Measurements from ENCODE around the gene C8B.

Gene C8B

DNA sequence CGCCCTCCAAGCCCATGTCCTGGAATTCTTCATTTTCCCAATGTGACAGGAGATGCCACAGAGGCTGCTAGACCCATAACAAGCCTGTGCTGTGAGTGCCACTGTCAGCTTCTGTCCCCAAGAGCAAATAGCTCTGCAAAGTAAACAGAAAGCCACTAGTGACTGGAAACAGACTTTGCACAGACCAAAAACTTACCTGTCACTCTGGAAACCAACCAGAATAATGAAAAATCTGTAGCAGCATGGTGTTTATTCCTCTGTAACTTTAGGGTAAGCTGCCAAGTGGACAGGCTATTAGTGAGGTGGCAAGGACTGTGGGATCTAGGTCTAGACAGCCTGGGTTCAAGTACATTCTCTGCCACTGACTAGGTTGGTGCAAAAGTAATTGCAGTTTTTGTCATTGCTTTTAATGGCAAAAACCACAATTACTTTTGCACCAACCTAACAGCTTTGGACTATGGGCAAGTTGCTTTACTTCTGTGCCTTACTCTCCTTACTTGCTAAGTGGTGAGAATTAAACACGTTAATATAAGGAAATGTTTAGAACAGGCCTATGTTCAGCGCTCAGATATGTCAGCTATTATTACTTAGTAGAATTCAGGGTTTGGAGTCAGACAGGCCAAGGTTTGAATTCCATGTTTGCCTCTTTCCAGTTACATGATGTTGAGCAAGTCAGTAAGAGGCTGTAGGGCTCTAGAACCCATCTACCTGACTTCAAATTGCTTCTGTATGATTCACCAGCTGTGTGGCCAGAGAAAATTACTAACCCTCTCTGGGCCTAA is at the start of gene C8B:
Gene C8B (minus strand): TSS at position 100 of the 782 bp plus-strand sequence. CDS start 67 bp downstream, at position 33.
- H3K36me3 Mint-ChIP-seq (ENCODE audit: low read depth) = no peaks in the 10 kb centered on the region
- no peak within 1 kb of the TSS for H3K27ac Mint-ChIP-seq
- no peaks in the 10 kb centered on the region for H3K4me1 Mint-ChIP-seq (ENCODE audit: low read depth)
- no peaks in the 10 kb centered on the region for H3K9me3 Mint-ChIP-seq
- no peaks in the 10 kb centered on the region for H3K27me3 Mint-ChIP-seq (ENCODE audit: low read depth)
- no peak for DNase-seq (ENCODE audit: low spot score)
- H3K4me3 Mint-ChIP-seq = no peak within 1 kb of the TSS

GRCh38 chr1:57015071-57015470 is 49.3 kb upstream of the C8B start:
- H3K4me3 Mint-ChIP-seq = no peak overlapping the region
- no peaks in the 10 kb centered on the region for H3K36me3 Mint-ChIP-seq (ENCODE audit: low read depth)
- H3K27ac Mint-ChIP-seq = no peak overlapping the region
- H3K4me1 Mint-ChIP-seq (ENCODE audit: low read depth) = no peaks in the 10 kb centered on the region
- no peaks in the 10 kb centered on the region for H3K9me3 Mint-ChIP-seq
- DNase-seq (ENCODE audit: low spot score) = no peak
- no peaks in the 10 kb centered on the region for H3K27me3 Mint-ChIP-seq (ENCODE audit: low read depth)

- Mint-ChIP-seq H3K4me3 (no peak overlapping the region), H3K4me1 (ENCODE audit: low read depth) (no peaks in the 10 kb centered on the region), H3K9me3 (no peaks in the 10 kb centered on the region), H3K27me3 (ENCODE audit: low read depth) (no peaks in the 10 kb centered on the region), H3K36me3 (ENCODE audit: low read depth) (no peaks in the 10 kb centered on the region), H3K27ac (no peak overlapping the region)
- DNase-seq (ENCODE audit: low spot score) = no peak
Observed at GRCh38 chr1:57013522-57013921, 47.7 kb upstream of the C8B start.

- Mint-ChIP-seq H3K36me3 (ENCODE audit: low read depth) (no peaks in the 10 kb centered on the region), H3K9me3 (no peaks in the 10 kb centered on the region), H3K27me3 (ENCODE audit: low read depth) (no peaks in the 10 kb centered on the region), H3K4me1 (ENCODE audit: low read depth) (no peaks in the 10 kb centered on the region), H3K27ac (no peak overlapping the region), H3K4me3 (no peak overlapping the region)
- DNase-seq (ENCODE audit: low spot score) = no peak
Observed at GRCh38 chr1:57012315-57012714, 46.5 kb upstream of the C8B start.

GRCh38 chr1:57010511-57010910 is 44.7 kb upstream of the C8B start:
- H3K4me1 Mint-ChIP-seq (ENCODE audit: low read depth) = no peaks in the 10 kb centered on the region
- no peak overlapping the region for H3K4me3 Mint-ChIP-seq
- no peak overlapping the region for H3K27ac Mint-ChIP-seq

DNA sequence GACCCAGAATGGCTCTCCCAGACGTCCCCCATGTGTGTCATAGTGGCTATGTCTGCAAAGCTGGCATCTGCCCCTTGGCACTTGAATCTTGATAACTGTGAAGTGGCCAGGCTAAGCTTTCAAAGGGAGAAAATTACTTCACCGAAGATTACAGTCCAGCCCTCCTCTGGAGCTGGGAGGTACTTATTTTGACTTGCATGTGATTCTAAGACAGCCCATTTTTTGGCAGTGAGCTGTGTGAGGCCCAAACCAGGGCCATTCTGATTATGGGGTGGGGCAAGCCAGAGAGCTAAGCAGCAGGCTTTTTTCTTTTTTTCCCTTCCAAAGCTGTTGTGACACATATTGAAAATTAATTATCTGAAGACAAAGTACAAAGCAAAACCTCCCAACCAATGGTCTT is 42.1 kb upstream of the C8B start:
- no peaks in the 10 kb centered on the region for H3K9me3 Mint-ChIP-seq

More at GRCh38 chr1:57010511-57010910, 44.7 kb upstream of the C8B start:
- Mint-ChIP-seq H3K9me3 (no peaks in the 10 kb centered on the region), H3K36me3 (ENCODE audit: low read depth) (no peaks in the 10 kb centered on the region), H3K27me3 (ENCODE audit: low read depth) (no peaks in the 10 kb centered on the region)
- no peak for DNase-seq (ENCODE audit: low spot score)

GRCh38 chr1:57007472-57007871 is 41.7 kb upstream of the C8B start:
- Mint-ChIP-seq H3K4me3 (no peak overlapping the region), H3K27me3 (ENCODE audit: low read depth) (no peaks in the 10 kb centered on the region), H3K9me3 (no peaks in the 10 kb centered on the region), H3K27ac (no peak overlapping the region), H3K4me1 (ENCODE audit: low read depth) (no peaks in the 10 kb centered on the region), H3K36me3 (ENCODE audit: low read depth) (no peaks in the 10 kb centered on the region)
- DNase-seq (ENCODE audit: low spot score) = no peak

More for the DNA sequence above, 42.1 kb upstream of the C8B start:
- Mint-ChIP-seq H3K4me1 (ENCODE audit: low read depth) (no peaks in the 10 kb centered on the region), H3K27ac (no peak overlapping the region), H3K4me3 (no peak overlapping the region), H3K27me3 (ENCODE audit: low read depth) (no peaks in the 10 kb centered on the region), H3K36me3 (ENCODE audit: low read depth) (no peaks in the 10 kb centered on the region)
- no peak for DNase-seq (ENCODE audit: low spot score)

DNA sequence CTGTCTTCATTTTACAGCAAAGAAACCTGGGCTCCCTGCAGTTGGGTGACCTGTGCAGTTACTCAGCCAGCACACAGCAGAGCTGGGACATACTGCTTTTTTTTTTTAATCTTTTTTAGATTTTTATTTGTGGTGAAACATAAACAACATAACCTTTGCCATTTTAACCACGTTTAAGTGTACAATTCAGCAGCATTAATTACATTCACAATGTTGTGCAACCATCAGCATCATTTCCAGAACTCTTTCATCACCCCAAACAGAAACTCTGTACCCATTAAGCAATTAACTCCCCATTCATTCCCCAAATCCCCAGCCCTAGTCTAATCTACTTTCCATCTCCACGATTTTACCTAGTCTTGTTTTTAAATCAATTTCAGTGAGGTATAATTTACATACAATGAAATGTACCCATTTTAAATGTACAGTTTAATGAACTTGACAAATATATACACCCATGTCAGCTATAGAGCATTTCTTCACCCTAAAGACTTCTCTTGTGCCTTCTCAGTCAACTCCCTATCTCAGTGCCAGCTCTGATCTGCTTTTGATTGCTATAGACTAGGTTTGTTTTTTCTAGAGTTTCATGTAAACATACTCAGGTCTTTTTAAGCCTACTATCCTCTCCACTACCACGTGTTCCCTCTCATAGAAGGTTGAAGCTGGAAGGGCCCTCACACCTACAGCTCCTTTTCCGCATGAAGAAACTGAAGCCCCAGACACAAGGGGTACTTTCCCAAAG is 37.8 kb upstream of the C8B start:
- H3K36me3 Mint-ChIP-seq (ENCODE audit: low read depth) = no peaks in the 10 kb centered on the region
- no peaks in the 10 kb centered on the region for H3K4me1 Mint-ChIP-seq (ENCODE audit: low read depth)
- no peak for DNase-seq (ENCODE audit: low spot score)
- H3K9me3 Mint-ChIP-seq = no peaks in the 10 kb centered on the region
- no peak overlapping the region for H3K27ac Mint-ChIP-seq
- H3K4me3 Mint-ChIP-seq = no peak overlapping the region
- H3K27me3 Mint-ChIP-seq (ENCODE audit: low read depth) = no peaks in the 10 kb centered on the region

DNA sequence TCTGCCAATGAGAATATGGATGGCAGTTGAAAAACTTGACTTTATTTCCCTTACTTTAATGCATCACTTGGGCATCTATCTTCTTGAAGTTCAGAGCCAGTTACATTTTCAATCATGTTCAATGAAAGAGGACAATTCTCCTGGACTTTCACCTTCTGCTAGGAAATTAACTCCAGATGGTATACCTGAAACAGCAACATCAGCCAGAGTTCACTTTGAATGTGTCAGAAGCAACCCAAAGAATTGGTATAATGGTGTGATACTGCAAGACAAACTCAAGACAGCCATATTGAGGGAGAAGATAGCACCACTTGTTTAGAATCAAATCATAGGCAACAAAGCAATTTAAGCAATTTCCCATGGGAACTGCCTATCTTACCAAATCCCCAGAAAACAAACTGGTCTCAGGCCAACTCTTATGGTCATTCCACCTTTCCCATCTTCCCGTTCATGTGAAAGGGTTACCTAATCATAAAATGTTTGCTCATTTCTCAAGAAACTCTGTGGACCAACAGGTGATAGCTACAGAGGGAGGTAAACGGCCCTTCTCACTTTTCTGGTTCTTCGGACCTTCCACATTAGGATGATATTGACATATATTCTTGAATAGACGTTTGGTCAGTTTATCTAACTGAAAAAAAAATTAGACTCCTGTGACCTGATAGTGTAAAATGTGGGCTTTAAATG is 29.7 kb upstream of the C8B start:
- no peaks in the 10 kb centered on the region for H3K27me3 Mint-ChIP-seq (ENCODE audit: low read depth)
- H3K4me3 Mint-ChIP-seq = no peak overlapping the region
- H3K9me3 Mint-ChIP-seq = no peaks in the 10 kb centered on the region
- no peak overlapping the region for H3K27ac Mint-ChIP-seq
- H3K4me1 Mint-ChIP-seq (ENCODE audit: low read depth) = no peaks in the 10 kb centered on the region
- no peaks in the 10 kb centered on the region for H3K36me3 Mint-ChIP-seq (ENCODE audit: low read depth)
- DNase-seq (ENCODE audit: low spot score) = no peak

DNA sequence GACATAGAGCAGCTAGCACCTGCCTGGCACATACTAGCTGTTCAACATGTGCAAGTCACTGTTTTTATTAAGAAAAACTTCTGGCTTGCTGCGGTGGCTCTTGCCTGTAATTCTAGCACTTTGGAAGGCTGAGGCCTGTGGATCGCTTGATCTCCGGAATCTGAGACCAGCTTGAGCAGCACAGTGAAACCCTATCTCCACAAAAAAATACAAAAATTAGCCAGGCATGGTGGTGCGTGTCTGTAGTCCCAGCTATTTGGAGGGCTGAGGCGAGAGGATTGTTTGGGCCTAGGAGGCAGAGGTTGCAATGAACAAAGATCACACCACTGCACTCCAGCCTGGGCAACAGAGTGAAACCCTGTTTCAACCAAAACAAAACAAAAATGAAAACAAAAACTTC is 27.7 kb upstream of the C8B start:
- H3K27ac Mint-ChIP-seq = no peak overlapping the region
- no peak overlapping the region for H3K4me3 Mint-ChIP-seq
- no peaks in the 10 kb centered on the region for H3K9me3 Mint-ChIP-seq

DNA sequence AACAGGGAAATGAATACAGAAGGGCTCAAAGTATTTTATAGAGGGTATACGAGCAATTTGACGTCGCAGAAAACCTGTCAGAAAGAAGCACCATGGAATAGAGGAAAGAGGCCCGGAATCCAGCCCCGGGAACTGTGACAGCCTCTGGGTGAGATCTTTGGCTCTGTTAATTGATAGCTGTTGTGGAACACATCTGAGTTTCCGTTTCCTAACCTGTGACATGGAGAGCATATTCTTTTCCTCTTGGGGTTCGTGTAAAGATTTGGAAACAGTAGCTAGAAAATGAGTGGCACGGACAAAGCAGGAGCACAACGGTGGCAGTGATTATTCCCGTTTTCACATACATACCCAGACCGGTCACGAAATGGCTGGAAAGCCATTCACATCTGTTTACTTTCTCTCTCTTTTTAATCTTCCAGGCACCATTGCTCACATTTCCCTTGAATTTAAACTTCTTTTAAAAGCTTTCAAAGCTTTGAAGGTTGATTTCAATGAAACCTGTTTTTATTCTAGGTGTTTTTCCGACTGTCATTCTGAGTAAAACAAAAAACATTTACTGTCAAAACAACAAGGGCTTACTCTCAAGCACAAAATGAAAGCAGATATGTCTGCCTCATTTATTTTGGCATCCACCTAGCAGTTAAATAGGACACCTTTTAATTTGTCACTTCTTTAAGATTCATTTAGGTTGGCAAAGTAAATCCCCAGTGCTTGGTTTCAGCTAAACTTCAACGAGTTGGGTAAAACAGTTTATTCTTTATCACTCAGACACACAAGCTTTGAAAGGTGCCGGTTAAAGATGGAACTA is 26.7 kb upstream of the C8B start:
- DNase-seq (ENCODE audit: low spot score) = no peak
- Mint-ChIP-seq H3K36me3 (ENCODE audit: low read depth) (no peaks in the 10 kb centered on the region), H3K27me3 (ENCODE audit: low read depth) (no peaks in the 10 kb centered on the region)

More for the DNA sequence above, 27.7 kb upstream of the C8B start:
- DNase-seq (ENCODE audit: low spot score) = no peak
- no peaks in the 10 kb centered on the region for H3K27me3 Mint-ChIP-seq (ENCODE audit: low read depth)
- H3K36me3 Mint-ChIP-seq (ENCODE audit: low read depth) = no peaks in the 10 kb centered on the region
- no peaks in the 10 kb centered on the region for H3K4me1 Mint-ChIP-seq (ENCODE audit: low read depth)

DNA sequence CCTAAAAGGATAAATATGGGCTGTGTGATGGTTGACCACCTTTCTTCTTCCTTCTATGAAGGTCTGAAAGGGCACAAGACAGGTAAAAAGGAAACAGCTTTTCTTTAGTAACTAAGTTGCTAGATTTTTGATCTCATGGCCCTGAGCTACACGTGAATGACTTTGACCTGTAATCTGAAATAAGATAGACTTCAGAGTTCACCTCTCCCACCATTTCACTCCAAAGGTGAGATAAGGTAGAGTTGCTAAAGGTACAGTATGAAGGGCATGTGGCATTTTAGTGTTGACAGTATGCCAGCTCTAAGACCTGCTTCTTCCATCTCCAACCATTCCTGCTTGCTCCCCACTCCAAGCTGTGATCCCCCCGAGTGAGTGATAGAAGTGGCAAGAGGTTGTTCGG is 25.8 kb upstream of the C8B start:
- H3K27ac Mint-ChIP-seq = no peak overlapping the region
- H3K9me3 Mint-ChIP-seq = no peaks in the 10 kb centered on the region
- no peaks in the 10 kb centered on the region for H3K4me1 Mint-ChIP-seq (ENCODE audit: low read depth)
- DNase-seq (ENCODE audit: low spot score) = no peak
- no peak overlapping the region for H3K4me3 Mint-ChIP-seq
- no peaks in the 10 kb centered on the region for H3K36me3 Mint-ChIP-seq (ENCODE audit: low read depth)
- H3K27me3 Mint-ChIP-seq (ENCODE audit: low read depth) = no peaks in the 10 kb centered on the region

More for the DNA sequence above, 26.7 kb upstream of the C8B start:
- H3K27ac Mint-ChIP-seq = no peak overlapping the region
- no peaks in the 10 kb centered on the region for H3K4me1 Mint-ChIP-seq (ENCODE audit: low read depth)
- H3K4me3 Mint-ChIP-seq = no peak overlapping the region
- H3K9me3 Mint-ChIP-seq = no peaks in the 10 kb centered on the region

- Mint-ChIP-seq H3K4me1 (ENCODE audit: low read depth) (no peaks in the 10 kb centered on the region), H3K4me3 (no peak overlapping the region), H3K36me3 (ENCODE audit: low read depth) (no peaks in the 10 kb centered on the region)
Observed at GRCh38 chr1:56986397-56986796, 20.6 kb upstream of the C8B start.

More at GRCh38 chr1:56986397-56986796, 20.6 kb upstream of the C8B start:
- Mint-ChIP-seq H3K27ac (no peak overlapping the region), H3K27me3 (ENCODE audit: low read depth) (no peaks in the 10 kb centered on the region), H3K9me3 (no peaks in the 10 kb centered on the region)
- DNase-seq (ENCODE audit: low spot score) = no peak

Data from T-helper 2 cell treated with Interferon-gamma antibody and Interleukin-4, amounts not matched to agents 5 μg/mL and 100 μg/mL, for 36 hours (primary cell).